ENCODE data around the gene DST.

The DST gene

GRCh38 chr6:56538851-56539250 lies 103.8 kb downstream of the DST start:
- no peak for DNase-seq (ENCODE audit: low read depth in 2 of 3, low spot score in 1 of 3)

- no peak for DNase-seq (ENCODE audit: low read depth in 2 of 3, low spot score in 1 of 3)
Observed at GRCh38 chr6:56537223-56537770, 105.4 kb downstream of the DST start.

GRCh38 chr6:56536536-56536935 lies 106.2 kb downstream of the DST start:
- DNase-seq (ENCODE audit: low read depth in 2 of 3, low spot score in 1 of 3) = no peak

- no peak for DNase-seq (ENCODE audit: low read depth in 2 of 3, low spot score in 1 of 3)
Observed at GRCh38 chr6:56535626-56536025, 107.1 kb downstream of the DST start.

- DNase-seq (ENCODE audit: low read depth in 2 of 3, low spot score in 1 of 3) = no peak
Observed at GRCh38 chr6:56534680-56535419, 107.8 kb downstream of the DST start.

- no peak for DNase-seq (ENCODE audit: low read depth in 2 of 3, low spot score in 1 of 3)
Observed at GRCh38 chr6:56532766-56533551, 109.7 kb downstream of the DST start.

GRCh38 chr6:56531839-56532595 lies 110.7 kb downstream of the DST start:
- DNase-seq (ENCODE audit: low read depth in 2 of 3, low spot score in 1 of 3) = no peak

- no peak for DNase-seq (ENCODE audit: low read depth in 2 of 3, low spot score in 1 of 3)
Observed at GRCh38 chr6:56529594-56530191, 113.0 kb downstream of the DST start.

- DNase-seq (ENCODE audit: low read depth in 2 of 3, low spot score in 1 of 3) = no peak
Observed at GRCh38 chr6:56528412-56528841, 114.3 kb downstream of the DST start.

GRCh38 chr6:56527934-56528333 lies 114.8 kb downstream of the DST start:
- no peak for DNase-seq (ENCODE audit: low read depth in 2 of 3, low spot score in 1 of 3)

GRCh38 chr6:56526860-56527544 lies 115.7 kb downstream of the DST start:
- no peak for DNase-seq (ENCODE audit: low read depth in 2 of 3, low spot score in 1 of 3)

- DNase-seq (ENCODE audit: low read depth in 2 of 3, low spot score in 1 of 3) = no peak
Observed at GRCh38 chr6:56525974-56526789, 116.5 kb downstream of the DST start.

- DNase-seq (ENCODE audit: low read depth in 2 of 3, low spot score in 1 of 3) = no peak
Observed at GRCh38 chr6:56524891-56525703, 117.6 kb downstream of the DST start.

GRCh38 chr6:56522495-56523270 lies 120.0 kb downstream of the DST start:
- DNase-seq (ENCODE audit: low read depth in 2 of 3, low spot score in 1 of 3) = no peak

- no peak for DNase-seq (ENCODE audit: low read depth in 2 of 3, low spot score in 1 of 3)
Observed at GRCh38 chr6:56521976-56522375, 120.7 kb downstream of the DST start.

GRCh38 chr6:56521454-56521853 lies 121.2 kb downstream of the DST start:
- no peak for DNase-seq (ENCODE audit: low read depth in 2 of 3, low spot score in 1 of 3)

- DNase-seq (ENCODE audit: low read depth in 2 of 3, low spot score in 1 of 3) = no peak
Observed at GRCh38 chr6:56520218-56520617, 122.5 kb downstream of the DST start.

Measured in stimulated activated CD4-positive, alpha-beta T cell treated with anti-CD3 and anti-CD28 coated beads, Interleukin-12 subunit alpha, Interleukin-12 subunit beta, amount 100 ng/mL, for 48 hours (primary cell).